GM18511 (cell line): ENCODE measurements around the gene CACNA1B.

ENCODE experiments used
- ATAC-seq: cut with Tn5 transposase; IDR thresholded peaks from one replicate; pipeline ENCODE4 v1.9.1; 2021; ENCODE audit warnings: mild to moderate bottlenecking, moderate library complexity; ENCODE audit not compliant: unreplicated experiment

Gene CACNA1B

GRCh38 chr9:137918331-137919094 lies 40.9 kb downstream of the CACNA1B start:
- no peak for ATAC-seq

- ATAC-seq = no peak
These were observed 41.5 kb downstream of the CACNA1B start for GRCh38 chr9:137919095-137919465.

GRCh38 chr9:137919649-137920141 lies 42.1 kb downstream of the CACNA1B start:
- no peak for ATAC-seq

GRCh38 chr9:137920753-137921152 lies 43.2 kb downstream of the CACNA1B start:
- ATAC-seq = no peak

- ATAC-seq = no peak
These were observed 46.6 kb downstream of the CACNA1B start for GRCh38 chr9:137924169-137924568.

GRCh38 chr9:137924761-137925369 lies 47.3 kb downstream of the CACNA1B start:
- no peak for ATAC-seq

- ATAC-seq = no peak
These were observed 66.1 kb downstream of the CACNA1B start for GRCh38 chr9:137943655-137944054.

GRCh38 chr9:137945581-137945980 lies 68.0 kb downstream of the CACNA1B start:
- ATAC-seq = no peak

GRCh38 chr9:137946993-137947392 lies 69.4 kb downstream of the CACNA1B start:
- no peak for ATAC-seq

- ATAC-seq = no peak
These were observed 71.1 kb downstream of the CACNA1B start for GRCh38 chr9:137948642-137949041.

- ATAC-seq = no peak
These were observed 71.7 kb downstream of the CACNA1B start for GRCh38 chr9:137949260-137949659.

GRCh38 chr9:137951107-137951506 lies 73.5 kb downstream of the CACNA1B start:
- no peak for ATAC-seq

- no peak for ATAC-seq
These were observed 74.3 kb downstream of the CACNA1B start for GRCh38 chr9:137951597-137952490.

- no peak for ATAC-seq
These were observed 75.5 kb downstream of the CACNA1B start for GRCh38 chr9:137952976-137953666.

- ATAC-seq = no peak
These were observed 76.3 kb downstream of the CACNA1B start for GRCh38 chr9:137953683-137954438.

- no peak for ATAC-seq
These were observed 77.6 kb downstream of the CACNA1B start for GRCh38 chr9:137955224-137955570.

- no peak for ATAC-seq
These were observed 78.0 kb downstream of the CACNA1B start for GRCh38 chr9:137955586-137955985.

- ATAC-seq = no peak
These were observed 78.5 kb downstream of the CACNA1B start for GRCh38 chr9:137956039-137956438.

GRCh38 chr9:137956688-137957385 lies 79.3 kb downstream of the CACNA1B start:
- no peak for ATAC-seq
